CD14-positive monocyte (primary cell): Measurements from ENCODE around the gene TMEM190. TPM values are rescaled to one million over a fixed set of nuclear protein-coding genes. Genes with fewer than 3 reads are reported as not detected.
"Not testable (repeated sequence)": the region's sequence is repeated elsewhere in the genome, so short reads cannot be mapped to it uniquely, and the experiment has no call there.

Experiments
- DNase-seq, 3 donors: peaks; one replicate each; pipeline ENCODE4 v3.0.0-alpha.2; 2011 to 2022
- H2AFZ ChIP-seq: 2 replicates; pipeline ENCODE4 v1.6.0; 2012; ENCODE audit warnings: mild to moderate bottlenecking, low read depth, low read length, inconsistent platforms; ENCODE audit not compliant: insufficient read depth, poor library complexity, severe bottlenecking
- H3K27ac ChIP-seq, 2 donors: 1 replicate in 1 of 2; 2 replicates in 1 of 2; pipeline ENCODE4 v1.5.1; 2012 to 2013; ENCODE audit warnings: low read length in 2 of 2, control low read depth in 1 of 2, inconsistent platforms in 1 of 2, low read depth in 1 of 2, mild to moderate bottlenecking in 1 of 2
- H3K27me3 ChIP-seq, 2 donors: one replicate each; pipeline versions ENCODE4 v1.6.0 to v1.6.1; 2011 to 2013; ENCODE audit warnings: low read length in 2 of 2; ENCODE audit not compliant: control insufficient read depth in 2 of 2, insufficient read depth in 2 of 2
- H3K36me3 ChIP-seq, 2 donors: replicated peaks in 1 of 2; 1 replicate in 1 of 2; 2 replicates in 1 of 2; pipeline versions ENCODE4 v1.5.1 to v1.6.1; 2012 to 2013; ENCODE audit warnings: low read length in 2 of 2, control low read depth in 1 of 2, inconsistent platforms in 1 of 2, mild to moderate bottlenecking in 1 of 2; ENCODE audit not compliant: insufficient read depth in 2 of 2, control insufficient read depth in 1 of 2
- H3K4me1 ChIP-seq, 2 donors: 1 replicate in 1 of 2; 2 replicates in 1 of 2; pipeline versions ENCODE4 v1.5.1 to v1.6.1; 2012 to 2013; ENCODE audit warnings: low read length in 2 of 2, control low read depth in 1 of 2, inconsistent platforms in 1 of 2, mild to moderate bottlenecking in 1 of 2, moderate library complexity in 1 of 2; ENCODE audit not compliant: insufficient read depth in 2 of 2, control insufficient read depth in 1 of 2
- H3K4me2 ChIP-seq: replicated peaks from 2 replicates; pipeline ENCODE3; 2012; ENCODE audit warnings: low read length, moderate library complexity, mild to moderate bottlenecking; ENCODE audit not compliant: poor library complexity, severe bottlenecking; ENCODE audit errors: extremely low read depth
- H3K4me3 ChIP-seq, 3 experiments: fragments of 200-600 bp in 1 of 3; sonication (generic) in 1 of 3; replicated peaks in 1 of 3; 1 replicate in 2 of 3; 2 replicates in 1 of 3; pipeline ENCODE4 v1.5.1; 2011 to 2013; ENCODE audit warnings: low read length in 3 of 3, mild to moderate bottlenecking in 3 of 3, control low read depth in 2 of 3, low read depth in 2 of 3, inconsistent platforms in 1 of 3, moderate library complexity in 1 of 3
- H3K79me2 ChIP-seq: 2 replicates; pipeline ENCODE4 v1.6.0; 2012; ENCODE audit warnings: mild to moderate bottlenecking, control low read depth, inconsistent platforms, low read length, moderate library complexity; ENCODE audit not compliant: insufficient read depth
- H3K9ac ChIP-seq: 2 replicates; pipeline ENCODE4 v1.6.0; 2017; ENCODE audit warnings: low read length, mild to moderate bottlenecking; ENCODE audit not compliant: insufficient read depth, poor library complexity, severe bottlenecking
- H3K9me3 ChIP-seq, 2 donors: replicated peaks in 1 of 2; 1 replicate in 1 of 2; 2 replicates in 1 of 2; pipeline versions ENCODE4 v1.5.1 to v1.6.1; 2012 to 2013; ENCODE audit warnings: low read length in 2 of 2, control low read depth in 1 of 2; ENCODE audit not compliant: control insufficient read depth in 1 of 2, insufficient read depth in 1 of 2
- H4K20me1 ChIP-seq: 2 replicates; pipeline ENCODE4 v1.6.0; 2012; ENCODE audit warnings: mild to moderate bottlenecking, low read length, control low read depth, moderate library complexity; ENCODE audit not compliant: insufficient read depth
- H3K27ac Mint-ChIP-seq, 7 donors: one replicate each; pipeline ENCODE4 v1.8.0; 2020; ENCODE audit warnings: mild to moderate bottlenecking in 7 of 7, mixed read lengths in 7 of 7, moderate library complexity in 6 of 7, inconsistent platforms in 2 of 7
- H3K27me3 Mint-ChIP-seq, 3 donors: one replicate each; pipeline ENCODE4 v1.8.0; 2021 to 2022; ENCODE audit warnings: low read depth in 3 of 3, mild to moderate bottlenecking in 3 of 3, mixed read lengths in 3 of 3, moderate library complexity in 3 of 3, inconsistent platforms in 1 of 3
- H3K36me3 Mint-ChIP-seq, 2 donors: one replicate each; pipeline ENCODE4 v1.8.0; 2020; ENCODE audit warnings: mixed read lengths in 2 of 2, inconsistent platforms in 1 of 2, mild to moderate bottlenecking in 1 of 2
- H3K4me1 Mint-ChIP-seq: one replicate; pipeline ENCODE4 v1.8.0; 2020; ENCODE audit warnings: mild to moderate bottlenecking, mixed read lengths
- H3K4me3 Mint-ChIP-seq, 2 donors: one replicate each; pipeline ENCODE4 v1.8.0; 2020; ENCODE audit warnings: mild to moderate bottlenecking in 2 of 2, mixed read lengths in 2 of 2, moderate library complexity in 1 of 2
- H3K9me3 Mint-ChIP-seq, 7 donors: one replicate each; pipeline ENCODE4 v1.8.0; 2020 to 2022; ENCODE audit warnings: mixed read lengths in 7 of 7, mild to moderate bottlenecking in 6 of 7, moderate library complexity in 6 of 7, inconsistent platforms in 2 of 7
- WGBS: methylation state at CpG from one replicate; pipeline ENCODE4 v1.1.5; 2013; ENCODE audit warnings: missing lambda C conversion rate; ENCODE audit not compliant: insufficient coverage; 5-methylcytosine and 5-hydroxymethylcytosine counted together
- intact Hi-C, 2 donors: fragments of 100-400 bp; cut with micrococcal nuclease; formaldehyde crosslinking; loops; one replicate each; pipeline versions ENCODE4 v1.15.0 to v1.15.1; 2023
- polyA minus RNA-seq: library from RNA; depleted of rRNA, polyadenylated mRNA; stranded (reverse); fragments of >200 nt; gene quantifications from 2 replicates; pipeline ENCODE4 v1.2.3, GENCODE V29; 2012
- polyA plus RNA-seq, 3 donors: library from polyadenylated mRNA; depleted of rRNA in 1 of 3; unstranded in 2 of 3; stranded (reverse) in 1 of 3; fragments of 300-500 nt in 2 of 3; fragments of >200 nt in 1 of 3; fragmentation: Illumina TruSeq in 2 of 3; gene quantifications; 1 replicate in 2 of 3; 2 replicates in 1 of 3; pipeline ENCODE4 v1.2.3, GENCODE V29; 2012 to 2021
- total RNA-seq, 12 experiments: library from RNA in 1 of 12; stranded (reverse) in 1 of 12; fragments of 120-200 nt in 1 of 12; gene quantifications; one replicate each; pipeline ENCODE4 v1.2.4 and lab custom pipeline; 2013 to 2026; ENCODE audit warnings: mixed read lengths in 6 of 12, inconsistent platforms in 1 of 12
- TF ChIP-seq, protein P1 (sequence below): fragments of 200-600 bp; IDR thresholded peaks from one replicate; pipeline ENCODE4 v1.8.0; 2022; ENCODE audit warnings: antibody characterized with exemption, mild to moderate bottlenecking

Gene TMEM190
- not detected for total RNA-seq (2013)
- polyA plus RNA-seq (not detected), polyA minus RNA-seq (not detected in 2 replicates), total RNA-seq (lab: John Stamatoyannopoulos, UW) (0 to 0.17 (median 0) reads per million in 11 experiments)

DNA sequence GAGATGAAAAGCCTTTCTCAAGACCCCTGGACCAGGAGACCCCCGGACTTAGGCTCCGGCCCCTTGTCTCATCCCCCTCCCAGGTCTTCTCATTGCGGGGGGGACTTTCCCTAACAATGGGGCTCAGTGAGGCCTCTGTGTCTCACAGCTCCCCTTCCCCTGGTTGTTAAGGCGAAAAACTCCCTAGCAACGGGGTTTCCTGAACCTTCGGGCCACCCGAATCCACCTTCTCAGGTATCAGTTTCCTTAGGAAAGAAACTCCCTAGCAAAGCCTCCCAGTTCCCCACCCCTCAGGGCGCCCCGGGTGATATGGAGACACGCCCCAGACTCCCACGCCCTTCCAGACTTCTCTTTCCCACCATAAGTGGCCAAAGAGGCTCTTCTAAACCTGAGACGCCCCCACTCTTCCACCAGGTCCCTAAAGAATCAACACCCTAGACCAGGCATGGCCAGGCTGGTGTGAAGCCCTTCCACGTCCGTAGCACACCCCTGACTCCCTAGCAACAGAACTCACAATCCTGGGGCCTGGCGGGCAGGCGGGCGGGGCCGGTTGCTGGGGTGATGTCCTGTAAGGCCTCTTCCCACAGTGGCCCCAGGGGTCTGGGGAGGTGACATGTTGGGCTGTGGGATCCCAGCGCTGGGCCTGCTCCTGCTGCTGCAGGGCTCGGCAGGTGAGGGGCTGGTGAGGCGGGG, at the start of gene TMEM190:
Gene TMEM190, plus strand, starts transcription at position 586 of the 693 bp plus-strand sequence. Its CDS starts 28 bp downstream, at position 614.
- DNase-seq = no peak
- TF ChIP-seq, protein P1, sequence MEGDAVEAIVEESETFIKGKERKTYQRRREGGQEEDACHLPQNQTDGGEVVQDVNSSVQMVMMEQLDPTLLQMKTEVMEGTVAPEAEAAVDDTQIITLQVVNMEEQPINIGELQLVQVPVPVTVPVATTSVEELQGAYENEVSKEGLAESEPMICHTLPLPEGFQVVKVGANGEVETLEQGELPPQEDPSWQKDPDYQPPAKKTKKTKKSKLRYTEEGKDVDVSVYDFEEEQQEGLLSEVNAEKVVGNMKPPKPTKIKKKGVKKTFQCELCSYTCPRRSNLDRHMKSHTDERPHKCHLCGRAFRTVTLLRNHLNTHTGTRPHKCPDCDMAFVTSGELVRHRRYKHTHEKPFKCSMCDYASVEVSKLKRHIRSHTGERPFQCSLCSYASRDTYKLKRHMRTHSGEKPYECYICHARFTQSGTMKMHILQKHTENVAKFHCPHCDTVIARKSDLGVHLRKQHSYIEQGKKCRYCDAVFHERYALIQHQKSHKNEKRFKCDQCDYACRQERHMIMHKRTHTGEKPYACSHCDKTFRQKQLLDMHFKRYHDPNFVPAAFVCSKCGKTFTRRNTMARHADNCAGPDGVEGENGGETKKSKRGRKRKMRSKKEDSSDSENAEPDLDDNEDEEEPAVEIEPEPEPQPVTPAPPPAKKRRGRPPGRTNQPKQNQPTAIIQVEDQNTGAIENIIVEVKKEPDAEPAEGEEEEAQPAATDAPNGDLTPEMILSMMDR = no peak
- Histone ChIP-seq H2AFZ (no peak within 1 kb of the TSS), H3K79me2 (no peaks in the 10 kb centered on the region), H3K4me1 (no peaks in the 10 kb centered on the region), H4K20me1 (no peaks in the 10 kb centered on the region), H3K4me3 (no peak within 1 kb of the TSS), H3K9me3 (peaks cover 0 to 5% of the 10 kb centered on the region in 2 donors), H3K27me3 (peaks cover 5 to 68% of the 10 kb centered on the region in 2 donors), H3K36me3 (no peaks in the 10 kb centered on the region), H3K9ac (no peak within 1 kb of the TSS), H3K27ac (no peak within 1 kb of the TSS), H3K4me2 (no peak within 1 kb of the TSS)
- H3K27me3 Mint-ChIP-seq = peaks cover 56 to 77% (median 58%) of the 10 kb centered on the region in 3 donors
- no peaks in the 10 kb centered on the region for H3K4me1 Mint-ChIP-seq
- peaks cover 0 to 15% (median 0%) of the 10 kb centered on the region in 7 donors for H3K9me3 Mint-ChIP-seq
- H3K27ac Mint-ChIP-seq = peak within 1 kb of the TSS in 1 of 7 donors; percentile 53
- peak within 1 kb of the TSS in 1 of 2 donors; percentile 57 for H3K4me3 Mint-ChIP-seq
- H3K36me3 Mint-ChIP-seq = no peaks in the 10 kb centered on the region
- intact Hi-C loops = no loop called here
- WGBS = 70% methylated on average over 12 of the region's 21 CpGs

GRCh38 chr19:55328774-55329318, 47.8 kb upstream of the TMEM190 start:
- Histone ChIP-seq H3K79me2 (peaks cover 12% of the 10 kb centered on the region), H3K4me1 (peaks cover 66 to 80% of the 10 kb centered on the region in 2 donors)
- intact Hi-C loops, H3K36me3 Mint-ChIP-seq, H3K36me3 ChIP-seq, H3K27me3 Mint-ChIP-seq, H3K9me3 ChIP-seq, H2AFZ ChIP-seq, H3K4me3 Mint-ChIP-seq, H3K4me2 ChIP-seq, H3K9ac ChIP-seq, H3K27me3 ChIP-seq, H3K4me3 ChIP-seq, H4K20me1 ChIP-seq, H3K27ac ChIP-seq, H3K9me3 Mint-ChIP-seq: not testable (repeated sequence)
- Mint-ChIP-seq H3K27ac (peak overlapping the region in 3 of 7 donors; percentile 21 to 72 (median 70)), H3K4me1 (peaks cover 66% of the 10 kb centered on the region)
- DNase-seq = peak in 1 of 3 donors; percentile 52
- WGBS = 80% methylated on average over 1 of the region's 4 CpGs

- H3K4me3 ChIP-seq, H3K9me3 Mint-ChIP-seq, H3K79me2 ChIP-seq, intact Hi-C loops, H3K9me3 ChIP-seq, H2AFZ ChIP-seq, H3K27me3 ChIP-seq, H3K4me3 Mint-ChIP-seq, H3K9ac ChIP-seq, H3K36me3 ChIP-seq, H3K36me3 Mint-ChIP-seq, H4K20me1 ChIP-seq, H3K27ac ChIP-seq, H3K4me2 ChIP-seq, H3K27me3 Mint-ChIP-seq: not testable (repeated sequence)
- Mint-ChIP-seq H3K4me1 (peaks cover 66% of the 10 kb centered on the region), H3K27ac (peak overlapping the region in 6 of 7 donors; percentile 25 to 85 (median 64))
- 56% methylated on average over 1 of the region's 6 CpGs for WGBS
- DNase-seq = peak in 1 of 3 donors; percentile 26
- peaks cover 62 to 73% of the 10 kb centered on the region in 2 donors for H3K4me1 ChIP-seq
These were observed 46.8 kb upstream of the TMEM190 start for GRCh38 chr19:55329791-55330190.
